HEK293 (cell line): ENCODE measurements around the gene SF3B6.

Experiments used
- CTCF ChIA-PET: fragments of 350-600 bp; formaldehyde crosslinking; extraction: SDS; loops from one replicate; lab custom pipeline; 2021; ENCODE audit warnings: antibody characterized with exemption; lab: Yijun Ruan, JAX
- POLR2A ChIA-PET: fragments of 300-600 bp; formaldehyde crosslinking; extraction: SDS; loops from one replicate; lab custom pipeline; 2020; ENCODE audit warnings: antibody characterized with exemption, inconsistent platforms; lab: Yijun Ruan, JAX
- H3K27ac ChIP-seq: fragments of 200-500 bp; sonication (Bioruptor generic); 2 replicates; pipeline ENCODE4 v1.5.1; 2014; ENCODE audit warnings: low read depth, low read length, control low read depth, inconsistent platforms; ENCODE audit errors: extremely low read depth
- H3K36me3 ChIP-seq, 2 experiments: fragments of 200-500 bp in 1 of 2; sonication (Bioruptor generic) in 1 of 2; 1 replicate in 1 of 2; 2 replicates in 1 of 2; pipeline ENCODE4 v1.5.1; 2014 to 2017; ENCODE audit warnings: inconsistent platforms in 2 of 2, low read length in 2 of 2; ENCODE audit not compliant: control insufficient read depth in 2 of 2, insufficient read depth in 1 of 2
- H3K4me1 ChIP-seq: fragments of 200-500 bp; sonication (Bioruptor generic); 2 replicates; pipeline ENCODE4 v1.5.1; 2014; ENCODE audit warnings: mild to moderate bottlenecking, low read length, inconsistent platforms; ENCODE audit not compliant: control insufficient read depth, insufficient read depth
- H3K4me3 ChIP-seq: 2 replicates; pipeline ENCODE4 v1.5.1; 2011; ENCODE audit warnings: low read depth, mild to moderate bottlenecking, control low read depth, low read length, moderate library complexity
- H3K9me3 ChIP-seq: fragments of 200-500 bp; sonication (Bioruptor generic); 2 replicates; pipeline ENCODE4 v1.5.1; 2014; ENCODE audit warnings: low read depth, low read length, inconsistent platforms; ENCODE audit not compliant: control insufficient read depth, insufficient read depth
- PRDM1 ChIP-seq: fragments of 450-650 bp; formaldehyde crosslinking; IDR thresholded peaks from 2 replicates; pipeline ENCODE4; 2016; ENCODE audit warnings: missing biosample characterization, missing genetic modification characterization
- ZNF133 ChIP-seq: fragments of 450-650 bp; formaldehyde crosslinking; IDR thresholded peaks from 2 replicates; pipeline ENCODE4 v1.5.1; 2016; ENCODE audit warnings: missing biosample characterization, missing genetic modification characterization
- ZNF169 ChIP-seq: fragments of 450-650 bp; formaldehyde crosslinking; IDR thresholded peaks from 2 replicates; pipeline ENCODE4 v1.5.1; 2016; ENCODE audit warnings: missing biosample characterization, missing genetic modification characterization
- ZNF184 ChIP-seq: fragments of 450-650 bp; IDR thresholded peaks from 2 replicates; pipeline ENCODE4 v1.5.1; 2018; ENCODE audit warnings: missing biosample characterization, mild to moderate bottlenecking, missing genetic modification characterization
- ZNF558 ChIP-seq: fragments of 450-650 bp; formaldehyde crosslinking; IDR thresholded peaks from 2 replicates; pipeline ENCODE4 v1.5.1; 2016; ENCODE audit warnings: missing biosample characterization, missing genetic modification characterization
- TF ChIP-seq, protein P1 (sequence below): fragments of 450-650 bp; formaldehyde crosslinking; IDR thresholded peaks from 2 replicates; pipeline ENCODE4 v1.5.1; 2016; ENCODE audit warnings: missing biosample characterization, missing genetic modification characterization, low read depth
- TF ChIP-seq, protein P2 (sequence below): sonication (generic); formaldehyde crosslinking; IDR thresholded peaks from 2 replicates; pipeline ENCODE4 v1.8.1; 2022; ENCODE audit warnings: mild to moderate bottlenecking, moderate library complexity, missing genetic modification reagents
- TF ChIP-seq, protein P3 (sequence below): fragments of 450-650 bp; formaldehyde crosslinking; IDR thresholded peaks from 2 replicates; pipeline ENCODE4 v1.5.1; 2016; ENCODE audit warnings: missing biosample characterization, missing genetic modification characterization
- TF ChIP-seq, protein P4 (sequence below): fragments of 450-650 bp; formaldehyde crosslinking; IDR thresholded peaks from 2 replicates; pipeline ENCODE4 v1.5.1; 2016; ENCODE audit warnings: missing biosample characterization, missing genetic modification characterization, low read depth
- TF ChIP-seq, protein P5 (sequence below): fragments of 450-650 bp; formaldehyde crosslinking; IDR thresholded peaks from 2 replicates; pipeline ENCODE4 v1.5.1; 2016; ENCODE audit warnings: missing biosample characterization, missing genetic modification characterization, borderline replicate concordance
- TF ChIP-seq, protein P6 (sequence below): fragments of 450-650 bp; formaldehyde crosslinking; IDR thresholded peaks from 2 replicates; pipeline ENCODE4 v1.5.1; 2017; ENCODE audit warnings: missing biosample characterization, missing genetic modification characterization
- TF ChIP-seq, protein P7 (sequence below): fragments of 450-650 bp; formaldehyde crosslinking; IDR thresholded peaks from 2 replicates; pipeline ENCODE4 v1.5.1; 2016; ENCODE audit warnings: missing biosample characterization, missing genetic modification characterization
- TF ChIP-seq, protein P8 (sequence below): fragments of 450-650 bp; formaldehyde crosslinking; IDR thresholded peaks from 2 replicates; pipeline ENCODE4 v1.5.1; 2016; ENCODE audit warnings: missing biosample characterization, missing genetic modification characterization

The SF3B6 gene

DNA sequence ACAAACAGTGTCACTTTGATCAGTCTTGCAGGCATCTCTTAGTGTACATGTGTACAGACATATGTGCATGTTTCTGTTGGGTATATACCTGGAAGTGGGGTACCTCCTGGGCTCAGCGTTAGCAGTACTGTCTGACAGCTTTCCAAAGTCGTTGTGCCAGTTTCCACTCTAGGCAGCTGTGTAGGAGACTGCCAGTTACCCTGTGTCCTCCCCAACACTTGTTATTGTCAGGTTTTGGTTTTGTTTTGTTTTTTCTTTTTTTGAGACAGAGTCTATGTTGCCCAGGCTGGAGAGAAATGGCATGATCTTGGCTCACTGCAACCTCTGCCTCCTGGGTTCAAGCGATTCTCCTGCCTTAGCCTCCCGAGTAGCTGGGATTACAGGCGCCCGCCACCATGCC, 20.4 kb downstream of the SF3B6 start:
- ChIA-PET CTCF (no interaction called here), POLR2A (interaction anchor here (2.6 kb wide), 1 partner anchor 21 kb away, joined by 14 read pairs; the partner anchor contains the start of gene SF3B6)
- TF ChIP-seq ZNF133 (tag by site-specific recombination) (no peak), ZNF184 (peak; percentile 96), ZNF169 (tag by site-specific recombination) (no peak)
- TF ChIP-seq, protein P1, sequence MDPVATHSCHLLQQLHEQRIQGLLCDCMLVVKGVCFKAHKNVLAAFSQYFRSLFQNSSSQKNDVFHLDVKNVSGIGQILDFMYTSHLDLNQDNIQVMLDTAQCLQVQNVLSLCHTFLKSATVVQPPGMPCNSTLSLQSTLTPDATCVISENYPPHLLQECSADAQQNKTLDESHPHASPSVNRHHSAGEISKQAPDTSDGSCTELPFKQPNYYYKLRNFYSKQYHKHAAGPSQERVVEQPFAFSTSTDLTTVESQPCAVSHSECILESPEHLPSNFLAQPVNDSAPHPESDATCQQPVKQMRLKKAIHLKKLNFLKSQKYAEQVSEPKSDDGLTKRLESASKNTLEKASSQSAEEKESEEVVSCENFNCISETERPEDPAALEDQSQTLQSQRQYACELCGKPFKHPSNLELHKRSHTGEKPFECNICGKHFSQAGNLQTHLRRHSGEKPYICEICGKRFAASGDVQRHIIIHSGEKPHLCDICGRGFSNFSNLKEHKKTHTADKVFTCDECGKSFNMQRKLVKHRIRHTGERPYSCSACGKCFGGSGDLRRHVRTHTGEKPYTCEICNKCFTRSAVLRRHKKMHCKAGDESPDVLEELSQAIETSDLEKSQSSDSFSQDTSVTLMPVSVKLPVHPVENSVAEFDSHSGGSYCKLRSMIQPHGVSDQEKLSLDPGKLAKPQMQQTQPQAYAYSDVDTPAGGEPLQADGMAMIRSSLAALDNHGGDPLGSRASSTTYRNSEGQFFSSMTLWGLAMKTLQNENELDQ (tag by site-specific recombination): no peak
- H3K4me1 ChIP-seq: 0 out of 2 replicates have a peak, but pooled peaks cover under 1% of the 10 kb centered on the region
- H3K27ac ChIP-seq: no peak overlapping the region
- peaks cover 0 to 19% of the 10 kb centered on the region in 2 experiments; a peak in 2 of 3 replicates for H3K36me3 ChIP-seq
- H3K9me3 ChIP-seq: no peaks in the 10 kb centered on the region
- H3K4me3 ChIP-seq: no peak overlapping the region

DNA sequence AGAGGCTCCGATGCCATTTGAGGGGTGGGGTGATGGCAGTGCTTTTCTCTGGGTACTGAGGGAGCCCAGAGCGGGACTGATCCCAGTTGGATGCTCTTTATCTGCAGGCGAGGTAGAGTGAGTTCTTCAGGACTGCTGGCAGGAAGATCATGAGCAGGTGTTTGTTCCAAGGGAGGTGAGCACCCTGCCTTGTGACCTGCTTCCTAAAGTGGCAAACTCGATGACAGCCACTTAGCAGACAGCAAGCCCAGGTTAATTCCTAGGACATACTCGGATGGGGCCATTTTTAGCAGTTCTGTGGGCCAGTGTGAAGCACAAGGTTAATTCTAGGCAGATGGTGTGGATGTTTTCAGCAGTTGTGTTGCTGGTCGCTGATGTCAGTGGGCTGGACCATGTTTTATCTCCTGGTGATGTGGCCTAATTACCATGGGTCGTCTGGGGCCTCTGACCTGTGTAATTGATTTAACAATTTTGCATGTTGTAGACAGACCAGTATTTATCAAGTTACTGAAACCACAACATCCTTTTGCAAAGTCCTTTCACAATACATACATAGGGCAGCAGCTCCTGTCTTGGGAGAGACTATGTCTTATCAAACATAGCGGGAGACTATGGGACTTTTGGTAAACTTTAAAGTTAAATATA, 21.6 kb downstream of the SF3B6 start:
- peaks cover 0 to 18% of the 10 kb centered on the region in 2 experiments; a peak in 2 of 3 replicates for H3K36me3 ChIP-seq

More for the DNA sequence above, 21.6 kb downstream of the SF3B6 start:
- CTCF ChIA-PET: no interaction called here
- TF ChIP-seq, protein P2, sequence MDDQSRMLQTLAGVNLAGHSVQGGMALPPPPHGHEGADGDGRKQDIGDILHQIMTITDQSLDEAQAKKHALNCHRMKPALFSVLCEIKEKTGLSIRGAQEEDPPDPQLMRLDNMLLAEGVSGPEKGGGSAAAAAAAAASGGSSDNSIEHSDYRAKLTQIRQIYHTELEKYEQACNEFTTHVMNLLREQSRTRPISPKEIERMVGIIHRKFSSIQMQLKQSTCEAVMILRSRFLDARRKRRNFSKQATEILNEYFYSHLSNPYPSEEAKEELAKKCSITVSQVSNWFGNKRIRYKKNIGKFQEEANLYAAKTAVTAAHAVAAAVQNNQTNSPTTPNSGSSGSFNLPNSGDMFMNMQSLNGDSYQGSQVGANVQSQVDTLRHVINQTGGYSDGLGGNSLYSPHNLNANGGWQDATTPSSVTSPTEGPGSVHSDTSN (CRISPR knock-in tag): no peak
- TF ChIP-seq, protein P3, sequence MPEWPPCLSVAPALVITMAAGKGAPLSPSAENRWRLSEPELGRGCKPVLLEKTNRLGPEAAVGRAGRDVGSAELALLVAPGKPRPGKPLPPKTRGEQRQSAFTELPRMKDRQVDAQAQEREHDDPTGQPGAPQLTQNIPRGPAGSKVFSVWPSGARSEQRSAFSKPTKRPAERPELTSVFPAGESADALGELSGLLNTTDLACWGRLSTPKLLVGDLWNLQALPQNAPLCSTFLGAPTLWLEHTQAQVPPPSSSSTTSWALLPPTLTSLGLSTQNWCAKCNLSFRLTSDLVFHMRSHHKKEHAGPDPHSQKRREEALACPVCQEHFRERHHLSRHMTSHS (tag by site-specific recombination): no peak
- TF ChIP-seq PRDM1 (tag by site-specific recombination) (no peak), ZNF558 (tag by site-specific recombination) (no peak)
- TF ChIP-seq, protein P4, sequence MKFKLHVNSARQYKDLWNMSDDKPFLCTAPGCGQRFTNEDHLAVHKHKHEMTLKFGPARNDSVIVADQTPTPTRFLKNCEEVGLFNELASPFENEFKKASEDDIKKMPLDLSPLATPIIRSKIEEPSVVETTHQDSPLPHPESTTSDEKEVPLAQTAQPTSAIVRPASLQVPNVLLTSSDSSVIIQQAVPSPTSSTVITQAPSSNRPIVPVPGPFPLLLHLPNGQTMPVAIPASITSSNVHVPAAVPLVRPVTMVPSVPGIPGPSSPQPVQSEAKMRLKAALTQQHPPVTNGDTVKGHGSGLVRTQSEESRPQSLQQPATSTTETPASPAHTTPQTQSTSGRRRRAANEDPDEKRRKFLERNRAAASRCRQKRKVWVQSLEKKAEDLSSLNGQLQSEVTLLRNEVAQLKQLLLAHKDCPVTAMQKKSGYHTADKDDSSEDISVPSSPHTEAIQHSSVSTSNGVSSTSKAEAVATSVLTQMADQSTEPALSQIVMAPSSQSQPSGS: no peak
- TF ChIP-seq, protein P5, sequence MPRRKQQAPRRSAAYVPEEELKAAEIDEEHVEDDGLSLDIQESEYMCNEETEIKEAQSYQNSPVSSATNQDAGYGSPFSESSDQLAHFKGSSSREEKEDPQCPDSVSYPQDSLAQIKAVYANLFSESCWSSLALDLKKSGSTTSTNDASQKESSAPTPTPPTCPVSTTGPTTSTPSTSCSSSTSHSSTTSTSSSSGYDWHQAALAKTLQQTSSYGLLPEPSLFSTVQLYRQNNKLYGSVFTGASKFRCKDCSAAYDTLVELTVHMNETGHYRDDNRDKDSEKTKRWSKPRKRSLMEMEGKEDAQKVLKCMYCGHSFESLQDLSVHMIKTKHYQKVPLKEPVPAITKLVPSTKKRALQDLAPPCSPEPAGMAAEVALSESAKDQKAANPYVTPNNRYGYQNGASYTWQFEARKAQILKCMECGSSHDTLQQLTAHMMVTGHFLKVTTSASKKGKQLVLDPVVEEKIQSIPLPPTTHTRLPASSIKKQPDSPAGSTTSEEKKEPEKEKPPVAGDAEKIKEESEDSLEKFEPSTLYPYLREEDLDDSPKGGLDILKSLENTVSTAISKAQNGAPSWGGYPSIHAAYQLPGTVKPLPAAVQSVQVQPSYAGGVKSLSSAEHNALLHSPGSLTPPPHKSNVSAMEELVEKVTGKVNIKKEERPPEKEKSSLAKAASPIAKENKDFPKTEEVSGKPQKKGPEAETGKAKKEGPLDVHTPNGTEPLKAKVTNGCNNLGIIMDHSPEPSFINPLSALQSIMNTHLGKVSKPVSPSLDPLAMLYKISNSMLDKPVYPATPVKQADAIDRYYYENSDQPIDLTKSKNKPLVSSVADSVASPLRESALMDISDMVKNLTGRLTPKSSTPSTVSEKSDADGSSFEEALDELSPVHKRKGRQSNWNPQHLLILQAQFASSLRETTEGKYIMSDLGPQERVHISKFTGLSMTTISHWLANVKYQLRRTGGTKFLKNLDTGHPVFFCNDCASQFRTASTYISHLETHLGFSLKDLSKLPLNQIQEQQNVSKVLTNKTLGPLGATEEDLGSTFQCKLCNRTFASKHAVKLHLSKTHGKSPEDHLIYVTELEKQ (tag by site-specific recombination): no peak
- TF ChIP-seq, protein P6, sequence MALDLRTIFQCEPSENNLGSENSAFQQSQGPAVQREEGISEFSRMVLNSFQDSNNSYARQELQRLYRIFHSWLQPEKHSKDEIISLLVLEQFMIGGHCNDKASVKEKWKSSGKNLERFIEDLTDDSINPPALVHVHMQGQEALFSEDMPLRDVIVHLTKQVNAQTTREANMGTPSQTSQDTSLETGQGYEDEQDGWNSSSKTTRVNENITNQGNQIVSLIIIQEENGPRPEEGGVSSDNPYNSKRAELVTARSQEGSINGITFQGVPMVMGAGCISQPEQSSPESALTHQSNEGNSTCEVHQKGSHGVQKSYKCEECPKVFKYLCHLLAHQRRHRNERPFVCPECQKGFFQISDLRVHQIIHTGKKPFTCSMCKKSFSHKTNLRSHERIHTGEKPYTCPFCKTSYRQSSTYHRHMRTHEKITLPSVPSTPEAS (tag by site-specific recombination): no peak
- TF ChIP-seq, protein P7, sequence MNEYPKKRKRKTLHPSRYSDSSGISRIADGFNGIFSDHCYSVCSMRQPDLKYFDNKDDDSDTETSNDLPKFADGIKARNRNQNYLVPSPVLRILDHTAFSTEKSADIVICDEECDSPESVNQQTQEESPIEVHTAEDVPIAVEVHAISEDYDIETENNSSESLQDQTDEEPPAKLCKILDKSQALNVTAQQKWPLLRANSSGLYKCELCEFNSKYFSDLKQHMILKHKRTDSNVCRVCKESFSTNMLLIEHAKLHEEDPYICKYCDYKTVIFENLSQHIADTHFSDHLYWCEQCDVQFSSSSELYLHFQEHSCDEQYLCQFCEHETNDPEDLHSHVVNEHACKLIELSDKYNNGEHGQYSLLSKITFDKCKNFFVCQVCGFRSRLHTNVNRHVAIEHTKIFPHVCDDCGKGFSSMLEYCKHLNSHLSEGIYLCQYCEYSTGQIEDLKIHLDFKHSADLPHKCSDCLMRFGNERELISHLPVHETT (tag by site-specific recombination): no peak
- TF ChIP-seq, protein P8, sequence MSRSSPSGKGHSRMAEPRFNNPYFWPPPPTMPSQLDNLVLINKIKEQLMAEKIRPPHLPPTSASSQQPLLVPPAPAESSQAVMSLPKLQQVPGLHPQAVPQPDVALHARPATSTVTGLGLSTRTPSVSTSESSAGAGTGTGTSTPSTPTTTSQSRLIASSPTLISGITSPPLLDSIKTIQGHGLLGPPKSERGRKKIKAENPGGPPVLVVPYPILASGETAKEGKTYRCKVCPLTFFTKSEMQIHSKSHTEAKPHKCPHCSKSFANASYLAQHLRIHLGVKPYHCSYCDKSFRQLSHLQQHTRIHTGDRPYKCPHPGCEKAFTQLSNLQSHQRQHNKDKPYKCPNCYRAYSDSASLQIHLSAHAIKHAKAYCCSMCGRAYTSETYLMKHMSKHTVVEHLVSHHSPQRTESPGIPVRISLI: no peak
- Histone ChIP-seq H3K4me1 (0 out of 2 replicates have a peak, but pooled peaks cover 3% of the 10 kb centered on the region), H3K27ac (no peak overlapping the region), H3K9me3 (no peaks in the 10 kb centered on the region), H3K4me3 (no peak overlapping the region)
- POLR2A ChIA-PET: interaction anchor here (0.8 to 2.6 kb wide), 2 partner anchors 22 to 114 kb away, joined by 3 to 14 read pairs; partner anchors contain the start of genes SF3B6 and UBXN2A
